GM12874 (cell line): ENCODE measurements around the gene MLKL.

Source experiments
- TF ChIP-seq, protein P1 (sequence below): IDR thresholded peaks from 2 replicates; pipeline ENCODE4 v1.5.1; 2011; ENCODE audit warnings: low read depth, mild to moderate bottlenecking, control low read depth, low read length, moderate library complexity; ENCODE audit not compliant: insufficient read depth

MLKL gene

DNA sequence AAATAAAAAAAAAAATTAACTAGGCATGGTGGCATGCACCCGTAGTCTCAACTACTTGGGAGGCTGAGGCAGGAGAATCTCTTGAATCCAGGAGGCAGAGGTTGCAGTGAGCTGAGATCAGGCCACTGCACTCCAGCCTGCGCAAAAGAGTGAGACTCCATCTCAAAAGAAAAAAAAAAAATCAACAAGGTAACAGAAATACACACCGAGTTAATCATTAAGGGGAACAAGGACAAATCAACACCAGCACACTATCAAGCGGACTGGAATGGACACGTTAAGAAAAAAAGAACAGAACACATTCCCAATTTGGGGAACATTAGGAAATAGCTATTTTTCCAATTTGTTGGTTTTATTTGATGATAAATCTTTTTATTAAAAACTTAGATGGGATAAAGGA lies 65.4 kb downstream of the MLKL start:
- TF ChIP-seq, protein P1, sequence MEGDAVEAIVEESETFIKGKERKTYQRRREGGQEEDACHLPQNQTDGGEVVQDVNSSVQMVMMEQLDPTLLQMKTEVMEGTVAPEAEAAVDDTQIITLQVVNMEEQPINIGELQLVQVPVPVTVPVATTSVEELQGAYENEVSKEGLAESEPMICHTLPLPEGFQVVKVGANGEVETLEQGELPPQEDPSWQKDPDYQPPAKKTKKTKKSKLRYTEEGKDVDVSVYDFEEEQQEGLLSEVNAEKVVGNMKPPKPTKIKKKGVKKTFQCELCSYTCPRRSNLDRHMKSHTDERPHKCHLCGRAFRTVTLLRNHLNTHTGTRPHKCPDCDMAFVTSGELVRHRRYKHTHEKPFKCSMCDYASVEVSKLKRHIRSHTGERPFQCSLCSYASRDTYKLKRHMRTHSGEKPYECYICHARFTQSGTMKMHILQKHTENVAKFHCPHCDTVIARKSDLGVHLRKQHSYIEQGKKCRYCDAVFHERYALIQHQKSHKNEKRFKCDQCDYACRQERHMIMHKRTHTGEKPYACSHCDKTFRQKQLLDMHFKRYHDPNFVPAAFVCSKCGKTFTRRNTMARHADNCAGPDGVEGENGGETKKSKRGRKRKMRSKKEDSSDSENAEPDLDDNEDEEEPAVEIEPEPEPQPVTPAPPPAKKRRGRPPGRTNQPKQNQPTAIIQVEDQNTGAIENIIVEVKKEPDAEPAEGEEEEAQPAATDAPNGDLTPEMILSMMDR = no peak

DNA sequence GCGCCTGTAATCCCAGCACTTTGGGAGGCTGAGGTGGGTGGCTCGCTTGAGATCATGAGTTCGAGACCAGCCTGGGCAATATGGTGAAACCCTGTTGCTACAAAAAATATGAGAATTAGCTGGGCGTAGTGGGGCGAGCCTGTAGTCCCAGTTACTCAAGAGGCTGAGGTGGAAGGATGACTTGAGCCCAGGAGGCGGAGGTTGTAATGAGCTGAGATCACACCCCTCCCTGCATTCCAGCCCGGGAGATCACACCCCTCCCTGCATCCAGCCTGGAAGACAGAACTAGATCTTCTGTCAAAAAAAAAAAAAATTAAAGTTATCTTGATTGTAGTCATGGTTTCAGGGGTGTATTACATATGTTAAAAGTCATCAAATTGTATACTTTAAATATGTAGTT lies 67.0 kb downstream of the MLKL start:
- TF ChIP-seq, protein P1 = no peak

DNA sequence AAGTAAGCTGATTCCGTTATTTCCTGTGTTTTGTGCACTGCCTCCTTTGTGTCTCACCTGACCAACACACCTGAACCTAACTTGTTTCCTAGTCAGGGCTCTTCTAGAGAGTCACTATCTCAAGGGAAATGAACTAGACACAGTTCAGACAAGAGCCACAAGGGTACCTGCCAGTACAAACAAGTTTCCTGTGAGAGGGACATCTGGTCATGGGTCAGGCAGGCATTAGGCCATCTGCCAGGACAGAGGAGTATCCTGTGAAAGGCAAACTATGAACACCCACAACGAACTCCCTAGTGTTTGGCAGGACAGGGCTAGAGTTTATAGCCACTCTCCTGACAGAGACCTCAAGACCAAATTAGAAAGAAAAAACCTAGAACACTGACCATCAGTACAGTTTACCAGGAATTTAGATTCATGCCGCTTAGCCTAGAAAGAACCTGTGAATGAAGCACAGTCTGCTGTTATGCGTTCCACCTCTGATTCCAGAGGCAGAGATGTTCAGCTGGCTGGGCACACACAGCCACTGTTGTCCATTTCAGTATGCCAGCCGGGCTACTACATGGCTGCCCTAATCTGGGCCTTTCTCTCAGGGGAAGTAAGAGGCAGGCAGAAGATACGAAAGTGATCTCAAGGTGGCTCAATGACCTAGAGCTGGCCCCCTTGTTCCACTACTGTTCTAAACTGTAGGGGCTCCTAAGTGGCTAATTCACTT lies 73.0 kb downstream of the MLKL start:
- TF ChIP-seq, protein P1 = no peak

DNA sequence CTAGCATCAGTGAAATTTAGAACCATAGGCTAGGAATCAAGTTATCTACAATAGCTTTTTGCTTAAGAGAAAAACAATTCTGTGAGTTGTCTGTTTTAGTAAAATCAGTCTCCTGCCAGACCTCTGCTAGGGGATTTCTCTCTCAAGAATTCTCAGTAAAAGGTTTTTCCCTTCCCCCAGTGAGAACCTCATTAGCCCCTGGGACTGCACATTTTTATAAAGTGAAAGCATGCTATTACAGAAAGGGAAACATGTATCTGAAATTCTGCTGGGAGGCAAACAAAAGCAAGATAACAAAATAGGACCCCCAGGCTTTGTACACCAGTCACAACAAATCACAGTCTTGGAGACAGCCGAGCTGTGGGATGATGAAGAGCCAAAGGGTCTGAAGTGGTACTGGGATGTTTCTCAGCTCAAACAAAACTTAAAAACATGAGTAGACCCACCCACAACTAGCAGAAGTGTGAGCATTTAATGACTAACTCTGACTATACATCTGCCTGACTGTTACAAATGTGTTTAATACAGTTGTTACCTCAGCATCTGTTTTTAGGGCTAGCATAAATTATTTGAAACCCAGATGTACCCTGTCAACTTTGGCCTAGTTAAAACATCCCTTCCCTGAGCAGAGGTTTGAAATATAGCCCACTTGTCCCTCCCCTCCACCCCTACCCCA lies 73.8 kb downstream of the MLKL start:
- TF ChIP-seq, protein P1 = no peak

DNA sequence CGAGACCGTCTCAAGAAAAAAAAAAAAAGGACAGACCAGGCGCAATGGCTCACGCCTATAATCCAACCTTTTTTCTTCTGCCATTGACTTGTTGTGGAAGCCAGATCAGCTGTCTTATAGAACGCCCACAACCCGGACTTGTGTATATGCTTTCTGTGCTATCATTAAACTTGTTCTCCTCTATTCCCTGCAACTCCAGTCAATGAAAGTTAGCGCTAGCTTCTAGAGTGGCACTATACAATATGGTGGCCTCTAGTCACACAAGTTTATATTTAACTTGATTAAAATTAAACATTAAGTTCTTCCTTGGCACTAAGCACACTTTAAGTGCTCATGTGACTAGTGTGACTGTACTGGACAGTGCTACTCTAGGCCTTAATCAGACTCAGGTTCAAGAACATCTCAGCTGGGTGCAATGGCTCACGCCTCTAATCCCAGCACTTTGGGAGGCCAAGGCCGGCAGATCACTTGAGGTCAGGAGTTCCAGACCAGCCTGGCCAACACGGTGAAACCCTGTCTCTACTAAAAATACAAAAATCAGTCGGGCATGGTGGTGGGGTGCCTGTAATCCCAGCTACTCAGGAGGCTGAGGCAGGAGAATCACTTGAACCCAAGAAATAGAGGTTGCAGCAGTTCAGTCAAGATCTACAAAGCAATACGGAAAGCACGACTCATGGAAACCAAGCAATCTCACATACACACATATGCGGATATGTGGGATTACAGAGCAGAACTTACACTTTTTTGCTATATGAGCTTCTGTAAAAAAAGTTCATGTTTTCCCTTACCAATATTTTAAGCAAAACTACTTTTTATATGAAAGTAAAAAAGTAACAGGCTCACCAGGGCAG lies 74.9 kb downstream of the MLKL start:
- TF ChIP-seq, protein P1 = no peak

DNA sequence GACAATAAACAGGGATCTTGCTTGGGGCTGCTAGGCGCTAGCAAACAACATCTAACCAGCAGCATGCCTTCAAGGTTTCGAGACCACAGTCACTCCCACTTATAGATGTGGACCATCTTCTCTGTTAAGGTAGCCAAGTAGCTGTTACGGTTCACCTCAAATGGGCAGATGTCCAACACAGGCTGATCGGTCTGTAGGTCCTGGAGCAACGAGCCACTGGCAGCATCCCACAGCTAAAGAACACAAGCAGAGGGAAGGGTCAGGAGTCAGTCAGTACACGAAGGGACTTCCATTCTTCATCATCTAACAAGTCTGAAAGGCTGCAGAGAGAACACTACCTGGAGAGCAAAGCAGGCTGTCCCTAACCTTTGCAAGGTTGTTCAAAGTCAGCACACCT lies 76.8 kb downstream of the MLKL start:
- TF ChIP-seq, protein P1 = no peak

DNA sequence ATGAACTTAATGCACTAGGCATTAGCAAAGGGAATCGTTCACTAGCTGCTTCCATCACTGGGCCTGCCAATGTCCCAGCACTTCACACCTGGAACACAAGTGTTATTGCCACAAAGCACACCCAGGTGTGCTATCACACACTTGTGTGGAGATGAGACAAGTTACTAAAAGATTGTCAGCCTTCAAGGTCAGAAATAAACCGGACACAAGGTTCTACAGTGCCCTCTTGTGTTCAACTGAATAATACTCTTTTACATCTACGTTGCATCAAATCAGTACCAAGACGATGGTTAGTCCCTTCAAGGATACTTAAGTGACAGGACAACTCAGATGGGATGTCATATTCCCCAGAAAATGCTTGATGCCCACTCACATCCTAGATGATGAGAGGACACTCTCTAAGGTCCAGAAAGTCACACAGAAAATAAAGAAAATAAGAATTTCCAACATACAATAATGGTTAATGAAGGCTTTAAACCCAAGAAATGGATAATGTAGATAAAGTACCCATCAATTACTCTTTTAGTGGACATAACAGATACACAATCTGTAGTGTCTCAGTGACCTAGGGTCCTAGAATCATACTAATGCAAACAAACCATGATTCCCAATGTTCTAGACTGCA lies 77.3 kb downstream of the MLKL start:
- TF ChIP-seq, protein P1 = peak; percentile 34; the same call in 1 of the 2 replicates
